Psoas muscle (tissue), 8 donors: ENCODE results near the gene PRRC2A. TPM values are rescaled to one million over a fixed set of nuclear protein-coding genes. Genes with fewer than 3 reads are reported as not detected.

Source experiments
- ATAC-seq, 4 donors: fragments of 200-7000 bp; cut with Tn5 transposase; one replicate each; pipeline ENCODE4 v1.9.1; 2020; ENCODE audit warnings: moderate library complexity in 3 of 4, mild to moderate bottlenecking in 2 of 4
- DNase-seq, 2 donors: peaks; one replicate each; pipeline ENCODE4 v3.0.0-alpha.2; 2020
- H3K27ac ChIP-seq: fragments of 200-600 bp; one replicate; pipeline ENCODE4 v1.8.0; 2022
- H3K27me3 ChIP-seq, 3 donors: fragments of 200-600 bp in 1 of 3; one replicate each; pipeline versions ENCODE4 v1.6.1 to v1.8.0; 2013 to 2022; ENCODE audit warnings: low read length in 2 of 3, mild to moderate bottlenecking in 2 of 3, moderate library complexity in 1 of 3; ENCODE audit not compliant: insufficient read depth in 3 of 3
- H3K36me3 ChIP-seq, 2 donors: fragments of 200-600 bp in 1 of 2; one replicate each; pipeline versions ENCODE4 v1.6.1 to v1.8.0; 2013 to 2022; ENCODE audit warnings: low read depth in 1 of 2, mild to moderate bottlenecking in 1 of 2, moderate library complexity in 1 of 2; ENCODE audit not compliant: insufficient read depth in 1 of 2
- H3K4me1 ChIP-seq: fragments of 200-600 bp; one replicate; pipeline ENCODE4 v1.8.0; 2022
- H3K4me3 ChIP-seq: fragments of 200-600 bp; one replicate; pipeline ENCODE4 v1.8.0; 2022; ENCODE audit warnings: mild to moderate bottlenecking
- H3K9me3 ChIP-seq: fragments of 200-600 bp; one replicate; pipeline ENCODE4 v1.8.0; 2022
- CTCF ChIP-seq: fragments of 200-600 bp; IDR thresholded peaks from one replicate; pipeline ENCODE4 v1.8.0; 2022; ENCODE audit warnings: antibody characterized with exemption
- WGBS, 3 donors: extraction: QIAGEN DNeasy Blood & Tissue Kit; methylation state at CpG; one replicate each; pipeline versions ENCODE4 v1.1.6 to v1.1.7; 2013; 5-methylcytosine and 5-hydroxymethylcytosine counted together
- intact Hi-C, 2 donors: fragments of 100-400 bp; cut with DNase I; formaldehyde crosslinking; loops; one replicate each; pipeline versions ENCODE4 v1.11.0 to v1.14.2; 2022
- polyA plus RNA-seq, 3 donors: library from polyadenylated mRNA; stranded (reverse); fragments of 200-250 nt; gene quantifications; one replicate each; pipeline ENCODE4 v1.2.3, GENCODE V29; 2013
- total RNA-seq, 4 donors: library from RNA; stranded (reverse); fragmentation: NEBNext Ultra II Directional in 2 of 4; extraction: Animal tissue kit (Norgen Biotek cat#: 25700) in 2 of 4; gene quantifications; one replicate each; pipeline versions ENCODE4 v1.2.1 to v1.2.4, GENCODE V29; 2021 to 2023
- donor health status: healthy with polysubstance abuse.
- donor health status: DM: no; HTN: no; CAD: no; lungs with moderate emphysema.
- donor health status: Bipolar disorder and iron deficiency.
- donor health status: healthy.
- donor health status: DM: yes; HTN: yes; CAD: no.
- donor health status: DM: no; HTN: no; CAD: no.
- donor health status: DM: no; HTN: no; CAD: no.
- donor health status: DM: yes; HTN: yes; CAD: no.

Gene PRRC2A
- total and polyA plus RNA-seq, 7 donors: 60.2 to 119 (median 81.4) TPM

GRCh38 chr6:31660381-31661261, 40.1 kb downstream of the PRRC2A start, which contains the start of gene C6orf47:
Gene C6orf47 (minus strand): TSS chr6:31660778. CDS start chr6:31659947, 831 bp downstream.
- TF ChIP-seq CTCF: no peak
- intact Hi-C loops: loop anchor here in 1 of 2 donors (5.0 kb wide), 1 partner anchor 113 kb away; the partner anchor contains the start of genes ATP6V1G2 and NFKBIL1

GRCh38 chr6:31661262-31662123, 41.0 kb downstream of the PRRC2A start:
- DNase-seq (no peak), ATAC-seq (no peak)
- Histone ChIP-seq H3K27ac (peak overlapping the region; percentile 94), H3K4me3 (peak overlapping the region; percentile 79), H3K27me3 (no peaks in the 10 kb centered on the region), H3K9me3 (no peaks in the 10 kb centered on the region), H3K36me3 (peaks cover 3 to 36% of the 10 kb centered on the region in 2 donors), H3K4me1 (peaks cover 52% of the 10 kb centered on the region)
- intact Hi-C loops: loop anchor here in 1 of 2 donors (5.0 kb wide), 1 partner anchor 114 kb away; the partner anchor contains the start of genes ATP6V1G2 and NFKBIL1
- 78 to 81% (median 78%) methylated on average over 12 of the region's 12 CpGs for WGBS, 3 donors
- no peak for TF ChIP-seq CTCF

More at GRCh38 chr6:31660381-31661261, 40.1 kb downstream of the PRRC2A start, which contains the start of gene C6orf47:
- 0 to 1% (median 0%) methylated on average over 50 to 52 of the region's 52 CpGs for whole genome bisulfite sequencing, 3 donors
- Histone ChIP-seq H3K36me3 (peaks cover 3 to 43% of the 10 kb centered on the region in 2 donors), H3K4me1 (peaks cover 51% of the 10 kb centered on the region), H3K27me3 (no peaks in the 10 kb centered on the region), H3K9me3 (no peaks in the 10 kb centered on the region), H3K27ac (peak within 1 kb of the TSS; percentile 94), H3K4me3 (peak within 1 kb of the TSS; percentile 79)
- peak; percentile 78 to 81 (median 79) for ATAC-seq
- peak; percentile 91 for DNase-seq

GRCh38 chr6:31662124-31662723, 41.7 kb downstream of the PRRC2A start:
- intact Hi-C loops: loop anchor here in 1 of 2 donors (5.0 kb wide), 1 partner anchor 115 kb away; the partner anchor contains the start of genes ATP6V1G2 and NFKBIL1
- TF ChIP-seq CTCF: no peak
- ATAC-seq (no peak), DNase-seq (no peak)
- peaks cover 59% of the 10 kb centered on the region for H3K4me1 ChIP-seq
- H3K36me3 ChIP-seq: peaks cover 3 to 35% of the 10 kb centered on the region in 2 donors
- H3K27me3 ChIP-seq: no peaks in the 10 kb centered on the region
- 89 to 91% (median 90%) methylated on average over 11 to 12 of the region's 12 CpGs for WGBS, 3 donors
- H3K4me3 ChIP-seq: no peak overlapping the region
- H3K27ac ChIP-seq: no peak overlapping the region
- no peaks in the 10 kb centered on the region for H3K9me3 ChIP-seq
